IMR-90 (cell line): ENCODE data around the gene AGXT2. TPM values are rescaled to one million over a fixed set of nuclear protein-coding genes. Genes with fewer than 3 reads are reported as not detected.

ENCODE experiments used
- ATAC-seq: fragments of 200-7000 bp; cut with Tn5 transposase; 2 replicates; pipeline ENCODE4 v1.9.1; 2020; ENCODE audit warnings: low read depth, mild to moderate bottlenecking, moderate library complexity
- BruUV-seq: library from RNA; stranded (reverse); fragments of 400-500 nt; replicated peaks from 2 replicates; lab custom pipeline; 2021; lab: Mats Ljungman, UMichigan
- CTCF ChIA-PET: fragments of 300-600 bp; formaldehyde crosslinking; extraction: SDS; loops from one replicate; lab custom pipeline; 2021; ENCODE audit warnings: antibody characterized with exemption; lab: Yijun Ruan, JAX
- POLR2A ChIA-PET: fragments of 300-600 bp; sonication (Branson Sonifier 250); formaldehyde crosslinking; loops from one replicate; lab custom pipeline; 2022; ENCODE audit warnings: antibody characterized with exemption; ENCODE audit not compliant: unreplicated experiment; lab: Charles Lee
- DNase-seq: peaks from one replicate; pipeline ENCODE4 v3.0.0; 2013
- H2AFZ ChIP-seq: replicated peaks from 2 replicates; pipeline ENCODE3; 2013; ENCODE audit warnings: low read length, mild to moderate bottlenecking; ENCODE audit not compliant: poor library complexity
- H2AK5ac ChIP-seq: 2 replicates; pipeline ENCODE4 v1.6.1; 2013; ENCODE audit warnings: low read depth, low read length, inconsistent platforms
- H2AK9ac ChIP-seq: replicated peaks from 2 replicates; pipeline ENCODE3; 2013; ENCODE audit warnings: mild to moderate bottlenecking, low read depth, low read length, moderate library complexity; ENCODE audit not compliant: poor library complexity
- H2BK120ac ChIP-seq: 2 replicates; pipeline ENCODE4 v1.6.1; 2013; ENCODE audit warnings: low read depth, low read length, inconsistent platforms
- H2BK15ac ChIP-seq: 3 replicates; pipeline ENCODE4 v1.6.1; 2013; ENCODE audit warnings: low read depth, low read length, inconsistent platforms
- H2BK20ac ChIP-seq: 2 replicates; pipeline ENCODE4 v1.6.1; 2013; ENCODE audit warnings: low read depth, mild to moderate bottlenecking, inconsistent platforms, low read length, moderate library complexity
- H2BK5ac ChIP-seq: 2 replicates; pipeline ENCODE4 v1.6.1; 2013; ENCODE audit warnings: mild to moderate bottlenecking, low read depth, low read length, inconsistent platforms; ENCODE audit not compliant: poor library complexity, severe bottlenecking
- H3K14ac ChIP-seq: replicated peaks from 2 replicates; pipeline ENCODE4 v1.6.1; 2013; ENCODE audit warnings: low read depth, low read length, inconsistent platforms
- H3K18ac ChIP-seq: 2 replicates; pipeline ENCODE4 v1.6.1; 2013; ENCODE audit warnings: low read depth, low read length, control low read depth
- H3K23ac ChIP-seq: 2 replicates; pipeline ENCODE4 v1.6.1; 2013; ENCODE audit warnings: low read depth, low read length, inconsistent platforms
- H3K27ac ChIP-seq: 2 replicates; pipeline ENCODE4 v1.5.1; 2013; ENCODE audit warnings: mild to moderate bottlenecking, control low read depth, low read length; ENCODE audit not compliant: insufficient read depth
- H3K27me3 ChIP-seq: 2 replicates; pipeline ENCODE4 v1.6.1; 2013; ENCODE audit warnings: low read length; ENCODE audit not compliant: control insufficient read depth, insufficient read depth
- H3K36me3 ChIP-seq: 2 replicates; pipeline ENCODE4 v1.6.1; 2013; ENCODE audit warnings: low read length, mixed read lengths; ENCODE audit not compliant: control insufficient read depth, insufficient read depth
- H3K4ac ChIP-seq: 2 replicates; pipeline ENCODE4 v1.6.1; 2013; ENCODE audit warnings: low read depth, low read length, inconsistent platforms
- H3K4me1 ChIP-seq: 2 replicates; pipeline ENCODE4 v1.6.1; 2013; ENCODE audit warnings: low read length, mixed read lengths; ENCODE audit not compliant: control insufficient read depth, insufficient read depth
- H3K4me2 ChIP-seq: 2 replicates; pipeline ENCODE4 v1.6.1; 2013; ENCODE audit warnings: low read depth, mild to moderate bottlenecking, control low read depth, low read length, moderate library complexity
- H3K4me3 ChIP-seq: 2 replicates; pipeline ENCODE4 v1.5.1; 2013; ENCODE audit warnings: low read depth, mild to moderate bottlenecking, control low read depth, low read length, moderate library complexity; ENCODE audit not compliant: insufficient read depth
- H3K56ac ChIP-seq: 2 replicates; pipeline ENCODE4 v1.6.1; 2013; ENCODE audit warnings: low read length, inconsistent platforms; ENCODE audit not compliant: insufficient read depth; ENCODE audit errors: extremely low read depth
- H3K79me1 ChIP-seq, 2 experiments: 2 replicates each; pipeline ENCODE4 v1.6.1; 2013; ENCODE audit warnings: low read length in 2 of 2, inconsistent platforms in 1 of 2, low read depth in 1 of 2
- H3K9ac ChIP-seq: 2 replicates; pipeline ENCODE4 v1.6.1; 2013; ENCODE audit warnings: low read depth, low read length, control low read depth
- H3K9me1 ChIP-seq: 2 replicates; pipeline ENCODE4 v1.6.1; 2013; ENCODE audit warnings: low read length, inconsistent platforms; ENCODE audit not compliant: insufficient read depth
- H3K9me3 ChIP-seq: 2 replicates; pipeline ENCODE4 v1.6.1; 2013; ENCODE audit warnings: low read length; ENCODE audit not compliant: control insufficient read depth, insufficient read depth
- H4K20me1 ChIP-seq: 2 replicates; pipeline ENCODE4 v1.6.1; 2013; ENCODE audit warnings: low read length, inconsistent platforms; ENCODE audit not compliant: insufficient read depth
- H4K5ac ChIP-seq: 2 replicates; pipeline ENCODE4 v1.6.1; 2013; ENCODE audit warnings: mild to moderate bottlenecking, low read depth, low read length, control low read depth
- H4K8ac ChIP-seq, 2 experiments: 2 replicates each; pipeline ENCODE4 v1.6.1; 2013; ENCODE audit warnings: low read depth in 2 of 2, low read length in 2 of 2, control low read depth in 1 of 2, inconsistent platforms in 1 of 2
- H4K91ac ChIP-seq: 2 replicates; pipeline ENCODE4 v1.6.1; 2013; ENCODE audit warnings: low read depth, low read length, inconsistent platforms; ENCODE audit not compliant: insufficient read depth
- CEBPB ChIP-seq: IDR thresholded peaks from 2 replicates; pipeline ENCODE4 v1.6.1; 2012; ENCODE audit warnings: low read depth, low read length, improper control_type of control experiment
- CTCF ChIP-seq: conservative IDR thresholded peaks from 2 replicates; pipeline ENCODE4 v1.5.1; 2012; ENCODE audit warnings: mild to moderate bottlenecking, low read depth, low read length, improper control_type of control experiment
- ELK1 ChIP-seq: fragments of 150-350 bp; IDR thresholded peaks from 2 replicates; pipeline ENCODE4 v1.6.1; 2016; ENCODE audit warnings: low read depth, mild to moderate bottlenecking, low read length, moderate library complexity, borderline replicate concordance
- FOS ChIP-seq: fragments of 150-350 bp; IDR thresholded peaks from 2 replicates; pipeline ENCODE4 v1.6.1; 2016; ENCODE audit warnings: low read depth, low read length
- MAFK ChIP-seq: IDR thresholded peaks from 2 replicates; pipeline ENCODE4 v1.6.1; 2012; ENCODE audit warnings: low read depth, low read length, improper control_type of control experiment
- MAZ ChIP-seq: IDR thresholded peaks from 2 replicates; pipeline ENCODE4 v1.6.1; 2012; ENCODE audit warnings: low read depth, mild to moderate bottlenecking, low read length, improper control_type of control experiment, moderate library complexity, borderline replicate concordance
- MXI1 ChIP-seq: IDR thresholded peaks from 2 replicates; pipeline ENCODE4 v1.6.1; 2012; ENCODE audit warnings: low read depth, mild to moderate bottlenecking, low read length, moderate library complexity, borderline replicate concordance
- POLR2A ChIP-seq: IDR thresholded peaks from 2 replicates; pipeline ENCODE4 v1.6.1; 2012; ENCODE audit warnings: mild to moderate bottlenecking, low read depth, low read length
- RAD21 ChIP-seq: IDR thresholded peaks from 2 replicates; pipeline ENCODE4 v1.6.1; 2012; ENCODE audit warnings: low read length, improper control_type of control experiment
- RCOR1 ChIP-seq: IDR thresholded peaks from 2 replicates; pipeline ENCODE4 v1.6.1; 2012; ENCODE audit warnings: mild to moderate bottlenecking, low read length, improper control_type of control experiment; ENCODE audit not compliant: insufficient replicate concordance
- RFX5 ChIP-seq: IDR thresholded peaks from 2 replicates; pipeline ENCODE4 v1.8.0; 2012; ENCODE audit warnings: low read depth, mild to moderate bottlenecking, low read length, moderate library complexity
- SMC3 ChIP-seq: fragments of 150-350 bp; IDR thresholded peaks from 2 replicates; pipeline ENCODE4 v1.6.1; 2016; ENCODE audit warnings: low read depth, mild to moderate bottlenecking, antibody characterized with exemption, low read length, moderate library complexity
- USF2 ChIP-seq: fragments of 150-350 bp; IDR thresholded peaks from 2 replicates; pipeline ENCODE4 v1.6.1; 2017; ENCODE audit warnings: mild to moderate bottlenecking, antibody characterized with exemption, low read length, low read depth
- WGBS, 2 experiments: methylation state at CpG; one replicate each; pipeline versions ENCODE4 v1.1.5 to v1.1.7; 2013; ENCODE audit warnings: missing lambda C conversion rate in 2 of 2; ENCODE audit not compliant: insufficient read length in 1 of 2; ENCODE audit errors: extremely low coverage in 2 of 2; 5-methylcytosine and 5-hydroxymethylcytosine counted together
- dilution Hi-C: fragments of 300-500 bp; cut with HindIII; formaldehyde crosslinking; loops from one replicate; pipeline ENCODE4 v1.14.3; 2018; ENCODE audit warnings: low sequenced_read_pairs; ENCODE audit not compliant: unreplicated experiment
- in situ Hi-C: fragments of 300-500 bp; cut with MboI; formaldehyde crosslinking; loops from 3 replicates; pipeline ENCODE4 v1.14.3; 2019; ENCODE audit warnings: low sequenced_read_pairs, inconsistent platforms, mixed read lengths
- intact Hi-C: fragments of 100-400 bp; cut with micrococcal nuclease; formaldehyde crosslinking; loops from 2 replicates; pipeline ENCODE4 v1.10.0; 2022
- polyA plus RNA-seq, 3 experiments: library from polyadenylated mRNA; depleted of rRNA; stranded (reverse); fragments of >200 nt; gene quantifications; 2 replicates each; pipeline ENCODE4 v1.2.3, GENCODE V29; 2012; ENCODE audit warnings: low replicate concordance in 1 of 3
- total RNA-seq: library from RNA; depleted of rRNA; stranded (reverse); fragments of >200 nt; gene quantifications from 2 replicates; pipeline ENCODE4 v1.2.3, GENCODE V29; 2012

Gene AGXT2
- total and polyA plus RNA-seq, 2 of the 4 experiments (the other 2 are of a cell fraction), result not detected

GRCh38 chr5:35003018-35003957 is 44.5 kb downstream of the AGXT2 start:
- Histone ChIP-seq H3K9ac (no peak overlapping the region), H4K20me1 (no peaks in the 10 kb centered on the region), H3K36me3 (no peaks in the 10 kb centered on the region), H2AK9ac (no peak overlapping the region), H3K4me2 (0 out of 2 replicates have a peak overlapping the region, but pooled peaks have one; percentile 7), H3K27me3 (peaks cover 19% of the 10 kb centered on the region), H2AK5ac (no peak overlapping the region), H3K18ac (no peak overlapping the region), H3K14ac (no peak overlapping the region), H2BK15ac (no peak overlapping the region), H2BK5ac (no peak overlapping the region), H2BK120ac (peak overlapping the region; percentile 48; the same call in 1 of the 2 replicates), H3K9me1 (no peaks in the 10 kb centered on the region), H2BK20ac (no peak overlapping the region), H4K5ac (no peak overlapping the region), H3K56ac (no peak overlapping the region), H3K9me3 (no peaks in the 10 kb centered on the region), H3K4me3 (no peak overlapping the region), H3K4ac (no peak overlapping the region), H3K4me1 (0 out of 2 replicates have a peak, but pooled peaks cover 2% of the 10 kb centered on the region), H4K91ac (no peak overlapping the region), H4K8ac (no peak overlapping the region), H3K79me1 (no peaks in the 10 kb centered on the region), H3K27ac (no peak overlapping the region), H2AFZ (no peak overlapping the region), H3K23ac (no peak overlapping the region)
- in situ Hi-C loops, result loop anchor here (10.0 kb wide), 1 partner anchor 528 kb away; no protein-coding TSS in a partner anchor
- 89% methylated on average over 3 of the region's 18 CpGs; no CpG with 5 or more reads in 1 of the 2 experiments for WGBS, 2 experiments
- ChIA-PET CTCF (interaction anchor here (0.6 to 1.5 kb wide), 11 partner anchors 9 to 315 kb away, joined by 3 to 7 read pairs (median 3); no protein-coding TSS in a partner anchor), POLR2A (no interaction called here)
- peak; percentile 89 for ATAC-seq
- BruUV-seq, result no TSS peak
- intact Hi-C loops, result loop anchor here (2.0 kb wide), 2 partner anchors 44 to 528 kb away; no protein-coding TSS in a partner anchor
- DNase-seq, result peak; percentile 46
- dilution Hi-C loops, result no loop called here
- TF ChIP-seq ELK1 (no peak), MXI1 (no peak), RAD21 (peak; percentile 73), MAFK (no peak), MAZ (0 out of 2 replicates have a peak, but pooled peaks have one; percentile 11), USF2 (no peak), SMC3 (peak; percentile 66), RFX5 (no peak), CTCF (peak; percentile 85), CEBPB (no peak), POLR2A (no peak), RCOR1 (no peak), FOS (no peak)
